Activated T-helper 1 cell treated with anti-CD3 and anti-CD28 coated beads, Interleukin-2, amount 50 U/mL, for 16 hours (primary cell): ENCODE measurements around the gene COL16A1.

ENCODE experiments used
- DNase-seq, 2 donors: peaks; one replicate each; pipeline ENCODE4 v3.0.0-alpha.2; 2020; ENCODE audit warnings: low read depth in 1 of 2, low spot score in 1 of 2

Gene COL16A1

GRCh38 chr1:31688233-31688918 is 15.4 kb downstream of the COL16A1 start:
- DNase-seq = no peak

- DNase-seq = no peak
Observed at GRCh38 chr1:31687601-31688000, 16.2 kb downstream of the COL16A1 start.

- no peak for DNase-seq
Observed at GRCh38 chr1:31685795-31686194, 18.0 kb downstream of the COL16A1 start.

- no peak for DNase-seq
Observed at GRCh38 chr1:31683997-31684396, 19.8 kb downstream of the COL16A1 start.

- DNase-seq = no peak
Observed at GRCh38 chr1:31681415-31681814, 22.4 kb downstream of the COL16A1 start.

GRCh38 chr1:31679676-31680230 is 24.1 kb downstream of the COL16A1 start:
- DNase-seq = no peak

- no peak for DNase-seq
Observed at GRCh38 chr1:31679091-31679490, 24.7 kb downstream of the COL16A1 start.

GRCh38 chr1:31678681-31679080 is 25.1 kb downstream of the COL16A1 start:
- DNase-seq = no peak

- DNase-seq = no peak
Observed at GRCh38 chr1:31677949-31678348, 25.9 kb downstream of the COL16A1 start.

- no peak for DNase-seq
Observed at GRCh38 chr1:31677401-31677800, 26.4 kb downstream of the COL16A1 start.

GRCh38 chr1:31675756-31676155 is 28.1 kb downstream of the COL16A1 start:
- DNase-seq = no peak

GRCh38 chr1:31675161-31675560 is 28.7 kb downstream of the COL16A1 start:
- DNase-seq = no peak

- no peak for DNase-seq
Observed at GRCh38 chr1:31674626-31675025, 29.2 kb downstream of the COL16A1 start.

GRCh38 chr1:31673433-31673832 is 30.4 kb downstream of the COL16A1 start:
- no peak for DNase-seq

- no peak for DNase-seq
Observed at GRCh38 chr1:31672986-31673385, 30.8 kb downstream of the COL16A1 start.

GRCh38 chr1:31671561-31672201 is 32.1 kb downstream of the COL16A1 start:
- DNase-seq = no peak

- DNase-seq = no peak
Observed at GRCh38 chr1:31671147-31671546, 32.7 kb downstream of the COL16A1 start.

- no peak for DNase-seq
Observed at GRCh38 chr1:31670593-31670964, 33.2 kb downstream of the COL16A1 start.

GRCh38 chr1:31669786-31670592 is 33.8 kb downstream of the COL16A1 start:
- DNase-seq = no peak

- no peak for DNase-seq
Observed at GRCh38 chr1:31669433-31669785, 34.4 kb downstream of the COL16A1 start.

- DNase-seq = no peak
Observed at GRCh38 chr1:31668303-31668883, 35.4 kb downstream of the COL16A1 start.
